GM12892 (cell line): ENCODE measurements around the gene ANO7.
A peak's percentile ranks its signal among the peaks of the same experiment; 100 is the strongest.

ENCODE experiments used
- DNase-seq: peaks from one replicate; pipeline ENCODE4 v3.0.0; 2011; ENCODE audit not compliant: insufficient read length
- FAIRE-seq: peaks from 2 replicates; lab custom pipeline; 2011; peaks lifted over from hg19 to GRCh38; lab: Jason Lieb, UNC
- POLR2A ChIP-seq: IDR thresholded peaks from 2 replicates; pipeline ENCODE4 v1.6.1; 2011; ENCODE audit warnings: low read depth, low read length, control low read depth
- POLR2AphosphoS5 ChIP-seq: IDR thresholded peaks from 2 replicates; pipeline ENCODE4 v1.6.1; 2011; ENCODE audit warnings: low read depth, low read length, control low read depth
- TAF1 ChIP-seq: IDR thresholded peaks from 2 replicates; pipeline ENCODE4 v1.6.1; 2011; ENCODE audit warnings: low read depth, mild to moderate bottlenecking, control low read depth, low read length, borderline replicate concordance

ANO7 gene

DNA sequence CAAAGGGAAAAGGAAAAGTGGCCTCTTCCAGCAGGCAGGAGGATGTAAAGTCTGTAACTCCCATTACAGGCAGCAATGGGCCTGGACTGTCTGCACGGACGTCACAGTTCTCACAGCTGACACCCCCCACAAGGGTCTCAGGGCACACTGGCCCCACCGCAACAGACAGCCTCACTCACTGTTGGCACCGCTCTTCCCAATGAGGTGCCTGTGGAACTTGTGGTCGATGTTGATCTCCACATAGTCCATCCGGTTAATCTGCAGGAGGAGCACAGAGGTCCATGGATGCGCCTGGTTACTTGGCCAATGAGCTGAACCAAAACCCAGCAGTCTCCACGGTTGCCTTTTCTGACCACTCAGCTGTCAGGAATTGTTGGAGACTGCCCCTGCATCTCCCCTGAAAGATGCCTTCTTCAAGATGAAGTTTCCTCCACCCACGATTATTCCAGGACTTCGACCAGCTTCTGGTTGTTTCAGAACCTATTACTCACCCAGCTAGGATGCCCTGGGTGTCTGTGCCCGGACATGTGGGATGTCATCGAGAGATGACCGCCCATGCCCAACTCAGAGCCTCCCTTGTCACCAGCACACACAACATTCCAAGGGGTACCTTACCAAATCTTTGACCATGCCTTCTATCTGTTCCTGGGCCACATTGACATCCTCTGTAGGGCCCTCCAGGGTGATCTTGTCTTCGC is 64.5 kb downstream of the ANO7 start:
- DNase-seq = no peak
- TF ChIP-seq POLR2A = 0 out of 2 replicates have a peak, but pooled peaks have one; percentile 26
- no peak for TF ChIP-seq TAF1
- no peak for TF ChIP-seq POLR2AphosphoS5
- FAIRE-seq = no peak

DNA sequence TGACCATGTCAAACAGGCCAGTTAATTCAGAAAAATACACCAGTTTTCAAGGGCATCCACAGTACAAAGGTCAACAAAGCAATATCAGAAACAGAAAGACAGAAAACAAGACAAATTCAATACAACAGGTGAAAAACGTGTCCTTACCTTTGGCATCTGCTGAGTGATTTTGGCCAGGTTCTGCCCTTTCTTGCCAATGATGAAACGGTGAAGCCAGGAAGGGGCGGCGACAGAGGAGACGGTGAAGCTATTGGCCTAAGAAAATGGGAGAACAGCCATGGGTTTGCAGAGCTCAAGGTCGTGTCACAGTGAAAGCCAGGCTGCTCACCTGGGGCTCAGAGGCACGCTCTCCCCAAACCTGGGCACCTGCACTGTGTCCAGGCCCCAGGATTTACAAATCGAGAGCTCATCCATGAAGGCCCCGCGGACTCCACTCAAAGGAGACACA is 66.5 kb downstream of the ANO7 start:
- FAIRE-seq (no peak), DNase-seq (no peak)
- TF ChIP-seq TAF1 (no peak), POLR2AphosphoS5 (no peak), POLR2A (no peak)

DNA sequence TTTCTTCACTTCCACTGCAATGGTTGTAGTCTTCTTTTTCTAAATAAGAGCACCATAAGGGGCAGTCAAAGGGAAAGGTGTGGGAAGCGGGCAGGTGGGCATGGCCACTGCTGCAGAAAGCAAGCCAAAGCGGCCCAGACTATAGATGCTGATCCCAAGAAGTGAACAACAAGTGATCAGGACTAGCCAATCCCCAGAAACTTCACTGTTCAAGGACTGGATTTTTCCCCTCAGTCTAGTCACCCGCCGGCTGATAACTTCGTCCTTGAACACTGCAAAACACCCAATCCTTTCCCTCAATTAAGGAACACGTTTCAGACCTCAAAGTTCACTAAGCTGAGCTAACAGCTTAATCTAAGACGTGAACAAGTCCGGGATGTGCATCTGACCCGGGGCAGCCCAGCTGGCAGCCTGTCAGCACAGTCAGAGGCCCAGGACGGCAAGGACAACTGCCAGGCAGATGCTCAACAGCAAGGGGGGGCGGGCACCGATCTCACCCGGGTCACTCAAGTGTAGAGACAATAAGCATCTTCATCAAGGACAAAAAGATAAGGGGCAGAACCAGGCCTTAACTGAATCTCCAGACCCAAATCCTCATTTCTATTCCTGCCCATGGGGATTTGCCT is 67.2 kb downstream of the ANO7 start:
- DNase-seq (no peak), FAIRE-seq (no peak)
- TF ChIP-seq POLR2A = no peak
- TF ChIP-seq TAF1 = no peak
- TF ChIP-seq POLR2AphosphoS5 = no peak

- FAIRE-seq (no peak), DNase-seq (no peak)
- TF ChIP-seq TAF1 (no peak), POLR2A (no peak), POLR2AphosphoS5 (no peak)
Measured at GRCh38 chr2:241256168-241256545, 67.7 kb downstream of the ANO7 start.

DNA sequence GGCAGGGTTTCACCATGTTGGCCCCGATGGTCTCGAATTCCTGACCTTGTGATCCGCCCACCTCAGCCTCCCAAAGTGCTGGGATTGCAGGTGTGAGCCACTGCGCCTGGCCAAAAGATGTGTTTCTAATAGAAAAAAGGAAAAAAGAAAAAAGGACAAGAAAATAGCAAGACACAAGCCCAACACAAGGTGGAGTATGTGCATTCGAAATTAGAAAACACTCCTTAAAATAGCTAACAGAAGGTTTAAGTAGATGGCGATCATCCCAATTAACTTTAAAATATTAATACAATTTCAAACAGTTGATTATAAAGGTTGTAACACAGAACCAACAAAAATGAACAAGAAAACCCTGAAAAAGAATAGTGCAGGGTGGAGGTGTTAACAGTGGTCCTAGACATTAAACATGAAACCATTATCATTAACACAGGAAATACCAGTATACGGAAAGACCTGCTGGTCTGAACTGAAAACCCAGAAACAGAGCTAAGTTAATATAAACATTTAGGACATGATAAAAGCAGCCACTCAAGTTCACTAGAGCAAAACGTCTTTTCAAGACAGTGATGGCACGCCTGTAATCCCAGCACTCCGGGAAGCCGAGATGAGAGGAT is 69.0 kb downstream of the ANO7 start:
- FAIRE-seq = no peak

GRCh38 chr2:241258505-241259280 is 70.2 kb downstream of the ANO7 start:
- DNase-seq (no peak), FAIRE-seq (no peak)
- TF ChIP-seq POLR2A (no peak), TAF1 (no peak), POLR2AphosphoS5 (no peak)

More for the DNA sequence above, 69.0 kb downstream of the ANO7 start:
- DNase-seq = no peak
- TF ChIP-seq TAF1 = no peak
- TF ChIP-seq POLR2AphosphoS5 = no peak
- TF ChIP-seq POLR2A = no peak

DNA sequence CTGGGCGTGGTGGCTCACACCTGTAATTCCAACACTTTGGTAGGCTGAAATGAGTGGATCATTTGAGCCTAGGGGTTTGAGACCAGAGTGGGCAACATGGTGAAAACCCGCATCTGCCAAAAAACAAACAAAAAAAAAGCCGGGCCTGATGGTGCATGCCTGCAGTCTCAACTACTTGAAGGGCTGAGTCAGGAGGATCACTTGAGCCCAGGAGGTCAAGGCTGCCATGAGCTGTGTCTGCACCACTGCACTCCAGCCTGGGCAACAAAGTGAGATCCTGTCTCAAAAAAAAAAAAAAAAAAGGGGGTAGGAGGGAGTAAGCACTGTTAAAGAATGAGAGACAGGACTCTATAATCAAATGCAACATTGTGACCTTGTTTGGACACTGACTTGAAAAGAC is 72.4 kb downstream of the ANO7 start:
- TF ChIP-seq TAF1 (no peak), POLR2AphosphoS5 (no peak), POLR2A (no peak)
- no peak for DNase-seq
- no peak for FAIRE-seq

DNA sequence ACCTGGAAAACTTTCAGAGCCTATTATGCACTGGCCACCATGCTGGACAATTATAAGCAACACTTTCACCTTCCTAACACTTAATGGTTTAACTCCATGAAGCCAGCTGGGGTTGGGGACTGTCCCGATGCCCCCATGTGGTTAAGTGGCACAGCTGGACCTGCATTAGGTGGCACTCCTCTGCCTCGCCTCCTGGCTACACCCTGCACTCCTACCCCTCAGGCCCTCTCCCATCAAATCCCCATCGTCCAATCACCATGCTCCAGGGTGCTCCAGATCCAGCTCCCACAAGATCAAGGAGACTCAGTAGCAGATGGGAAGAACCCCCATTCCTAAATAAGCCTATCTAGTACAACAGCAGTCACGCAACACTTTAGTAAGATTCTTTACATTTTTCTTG is 73.2 kb downstream of the ANO7 start:
- FAIRE-seq (no peak), DNase-seq (no peak)
- TF ChIP-seq POLR2A = no peak
- TF ChIP-seq POLR2AphosphoS5 = no peak
- no peak for TF ChIP-seq TAF1

DNA sequence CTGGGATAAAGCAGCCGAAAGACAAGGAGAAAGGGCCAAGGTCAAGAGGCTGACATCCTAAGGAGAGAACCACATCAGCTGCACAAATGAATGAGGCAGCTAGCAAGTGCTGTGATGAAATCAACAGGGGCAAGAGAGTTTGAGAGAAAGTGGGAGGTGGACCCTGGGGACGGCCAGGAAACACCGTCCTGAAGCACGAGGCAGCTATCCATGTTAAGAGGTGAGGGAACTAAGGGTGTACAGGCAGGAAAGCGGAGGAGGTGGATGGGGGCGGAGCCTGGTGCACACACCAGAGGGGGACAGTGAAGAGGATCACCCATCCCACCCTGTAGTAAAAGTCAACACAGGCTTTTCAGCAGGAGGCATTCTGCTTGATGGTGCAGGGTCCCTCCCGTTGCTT is 74.6 kb downstream of the ANO7 start:
- FAIRE-seq = no peak
- TF ChIP-seq TAF1 (no peak), POLR2A (no peak), POLR2AphosphoS5 (no peak)
- DNase-seq = no peak

- TF ChIP-seq POLR2AphosphoS5 (no peak), TAF1 (no peak), POLR2A (no peak)
- DNase-seq = no peak
Measured at GRCh38 chr2:241265506-241265905, 77.0 kb downstream of the ANO7 start.

More at GRCh38 chr2:241265506-241265905, 77.0 kb downstream of the ANO7 start:
- FAIRE-seq = no peak
